GM21619 (cell line): ENCODE data around the gene GSTK1.
"Not testable (repeated sequence)": the region's sequence is repeated elsewhere in the genome, so short reads cannot be mapped to it uniquely, and the experiment has no call there.

Experiments used
- ATAC-seq: cut with Tn5 transposase; IDR thresholded peaks from one replicate; pipeline ENCODE4 v1.9.1; 2021; ENCODE audit not compliant: unreplicated experiment

Gene GSTK1

DNA sequence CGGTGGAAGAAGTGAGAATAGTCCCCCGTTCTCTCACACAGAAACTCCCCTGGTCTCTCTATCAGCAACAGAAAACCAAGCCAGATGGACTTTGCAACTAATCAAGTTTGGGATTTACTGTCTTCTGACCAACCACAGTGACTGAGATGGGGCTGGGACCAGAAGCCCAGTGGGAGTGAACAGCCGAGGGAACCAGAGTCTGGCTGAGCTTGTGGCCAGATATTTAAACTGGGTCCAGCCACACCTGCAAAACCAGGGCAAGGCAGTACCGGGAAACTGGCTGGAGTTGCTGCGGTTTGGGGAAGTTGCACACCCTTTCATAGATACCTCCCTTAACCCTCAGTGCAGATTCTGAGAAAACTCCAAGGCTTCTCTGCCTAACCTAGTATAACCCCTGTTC lies 6.0 kb downstream of the GSTK1 start:
- ATAC-seq = no peak

DNA sequence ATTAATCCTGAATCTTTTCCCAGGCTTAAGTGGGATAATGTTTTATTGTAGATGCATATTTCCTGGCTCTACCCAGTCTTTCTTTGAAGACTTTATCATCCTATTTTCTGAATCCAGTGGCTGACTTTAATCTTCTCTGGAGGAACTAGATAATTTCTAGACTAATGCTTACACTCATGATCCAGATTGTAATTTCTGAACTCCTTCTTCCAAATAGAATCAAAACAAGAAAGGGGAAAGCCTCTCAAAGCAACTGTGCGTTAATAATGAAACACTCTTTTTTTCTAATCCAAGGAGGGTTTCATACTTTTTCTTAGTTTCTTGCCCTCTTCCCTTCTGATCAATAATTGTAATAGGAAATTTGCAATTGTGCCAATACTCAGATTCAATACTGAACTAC lies 8.0 kb downstream of the GSTK1 start:
- no peak for ATAC-seq

DNA sequence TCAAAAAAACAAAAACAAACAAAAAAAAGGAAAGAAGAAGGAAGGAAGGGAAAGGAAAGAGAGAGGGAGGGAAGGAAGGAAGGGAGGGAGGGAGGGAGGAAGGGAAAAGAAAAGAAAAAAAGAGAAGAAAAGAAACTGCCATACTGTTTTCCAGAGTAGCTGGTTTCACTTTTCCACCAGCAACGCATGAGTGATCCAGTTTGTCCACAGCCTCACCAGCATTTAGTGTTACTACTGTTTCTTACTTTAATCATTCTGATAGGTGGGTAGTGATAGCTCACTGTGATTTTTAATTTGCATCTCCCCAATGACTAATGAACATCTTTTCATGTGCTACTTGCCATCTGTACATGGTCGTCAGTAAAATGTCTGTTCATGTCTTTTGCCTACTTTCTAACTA lies 9.6 kb downstream of the GSTK1 start:
- no peak for ATAC-seq

DNA sequence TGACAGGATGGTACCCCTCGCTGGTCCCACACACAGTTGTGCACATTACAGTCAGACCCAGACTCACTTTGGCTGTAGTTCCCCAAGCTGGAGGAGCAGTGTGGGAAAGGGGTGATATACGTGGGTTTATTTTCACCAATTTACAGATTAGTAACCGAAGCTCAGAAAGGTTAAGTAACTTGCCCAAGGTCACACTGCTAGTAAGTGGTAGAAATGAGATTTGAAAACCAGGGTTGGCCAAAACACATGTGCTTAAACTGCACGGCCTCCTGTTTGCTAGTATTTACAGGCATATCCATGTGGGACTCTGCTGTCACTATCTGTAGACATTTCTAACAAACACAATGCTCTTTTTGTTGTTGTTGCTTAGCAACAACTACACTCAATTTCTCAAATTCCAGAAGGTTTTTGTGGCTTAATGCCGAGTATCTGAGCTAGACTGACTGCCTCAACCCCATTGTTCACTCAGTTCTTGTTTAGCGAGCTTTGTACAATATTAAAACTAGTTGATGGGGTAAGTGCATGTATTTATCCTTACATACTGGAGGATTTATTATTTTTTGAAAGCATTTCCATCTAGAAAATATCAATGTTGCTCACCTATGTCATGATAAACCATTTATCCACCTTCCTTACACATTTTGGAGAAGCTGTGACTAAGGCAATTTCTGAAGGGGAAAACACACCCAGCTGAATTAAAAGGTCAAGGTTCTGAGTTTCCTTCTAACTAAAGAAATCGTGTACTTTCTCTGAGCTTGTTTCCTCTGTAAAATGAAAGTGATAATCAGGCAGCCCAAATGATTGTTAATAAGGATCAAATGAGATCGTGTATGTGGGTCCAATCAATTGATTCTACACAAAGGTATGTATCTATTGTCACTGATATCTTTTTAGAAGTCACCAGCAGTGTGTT lies 16.2 kb downstream of the GSTK1 start:
- no peak for ATAC-seq

DNA sequence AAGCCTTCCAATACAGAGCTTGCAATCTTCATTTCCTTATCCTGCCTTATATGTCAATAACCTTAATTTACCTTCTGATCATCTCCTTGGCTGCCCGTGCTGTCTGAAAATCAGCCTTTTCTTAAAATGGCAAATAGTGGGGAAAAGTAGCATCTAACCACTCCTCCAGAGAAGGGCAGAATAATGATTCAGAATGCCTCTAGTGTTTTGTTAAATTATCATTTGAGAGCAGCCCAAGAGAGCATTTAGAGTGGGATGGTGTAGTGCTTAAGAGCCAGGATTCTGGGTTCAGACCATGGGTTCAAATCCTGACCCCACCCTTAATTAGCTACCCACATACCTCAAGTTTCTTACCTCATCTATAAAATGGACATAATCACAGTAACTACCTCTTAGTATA lies 16.9 kb downstream of the GSTK1 start:
- no peak for ATAC-seq

DNA sequence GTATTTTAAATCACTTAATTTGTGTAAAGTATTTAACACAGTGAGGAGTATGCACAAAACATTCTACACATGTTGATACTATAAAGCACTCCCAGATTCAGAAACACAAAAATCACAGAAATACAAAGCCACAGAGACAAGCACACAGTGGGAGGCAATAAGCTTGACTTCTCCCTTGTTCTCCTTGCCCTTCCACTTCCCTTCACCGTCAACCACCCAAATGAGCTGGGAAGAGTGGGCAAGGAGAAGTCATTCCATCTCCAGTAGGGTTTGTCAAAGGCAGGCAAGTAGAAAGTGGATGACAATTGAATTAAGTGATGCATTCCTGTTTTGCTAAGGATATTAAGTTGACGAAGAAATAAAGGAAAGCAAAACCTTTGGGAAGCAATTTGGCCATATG lies 17.3 kb downstream of the GSTK1 start:
- no peak for ATAC-seq

DNA sequence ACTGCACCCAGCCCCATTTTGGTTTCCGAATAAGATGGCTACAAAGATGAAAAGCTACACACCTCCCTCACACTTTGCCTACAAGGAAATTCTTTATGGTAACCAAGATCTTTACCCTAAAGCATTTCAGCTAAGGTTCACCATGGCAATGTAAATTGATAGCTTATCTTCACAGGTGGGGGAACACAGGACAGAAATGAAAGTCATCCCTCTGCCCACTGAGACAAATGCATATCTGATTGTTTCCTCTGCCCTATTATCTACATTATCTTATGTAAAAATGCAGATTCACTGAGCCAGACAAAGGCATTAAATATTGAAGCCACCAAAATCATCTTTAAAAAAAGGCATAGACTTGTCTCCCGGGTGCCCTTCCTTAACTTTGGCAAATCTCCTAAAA lies 18.3 kb downstream of the GSTK1 start:
- no peak for ATAC-seq

DNA sequence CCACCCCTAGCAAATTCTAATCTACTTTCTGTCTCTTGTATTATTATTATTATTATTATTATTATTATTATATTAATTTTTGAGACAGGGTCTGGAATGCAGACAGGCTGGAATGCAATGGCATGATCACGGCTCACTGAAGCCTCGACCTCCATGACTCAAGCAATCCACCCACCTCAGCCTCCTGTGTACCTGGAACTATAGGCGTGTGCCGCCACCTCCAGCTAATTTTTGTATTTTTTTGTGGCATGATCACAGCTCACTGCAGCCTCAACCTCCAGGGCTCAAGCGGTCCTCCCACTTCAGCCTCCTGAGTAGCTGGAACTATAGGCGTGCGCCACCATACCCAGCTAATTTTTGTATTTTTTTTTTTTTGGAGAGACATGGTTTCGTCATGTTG lies 18.9 kb downstream of the GSTK1 start:
- ATAC-seq = no peak

DNA sequence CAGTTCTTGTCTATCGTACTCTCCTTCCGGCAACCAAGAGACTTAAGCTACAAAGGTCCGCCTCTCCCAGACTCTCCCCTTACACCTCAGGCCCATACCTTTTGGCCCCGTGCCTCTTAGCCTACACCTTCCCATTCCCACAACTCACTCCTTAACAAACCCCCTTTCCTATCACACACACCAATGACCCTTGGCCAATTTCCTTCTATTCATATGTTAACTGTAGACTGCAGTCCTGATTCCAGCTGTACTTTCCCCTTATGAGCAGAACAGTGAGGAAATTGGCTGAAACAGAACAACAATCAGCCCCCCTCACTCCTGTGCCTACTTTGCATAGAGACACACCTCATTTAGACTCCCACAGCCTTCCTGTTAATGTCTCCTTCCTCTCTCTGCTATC lies 20.1 kb downstream of the GSTK1 start:
- no peak for ATAC-seq

DNA sequence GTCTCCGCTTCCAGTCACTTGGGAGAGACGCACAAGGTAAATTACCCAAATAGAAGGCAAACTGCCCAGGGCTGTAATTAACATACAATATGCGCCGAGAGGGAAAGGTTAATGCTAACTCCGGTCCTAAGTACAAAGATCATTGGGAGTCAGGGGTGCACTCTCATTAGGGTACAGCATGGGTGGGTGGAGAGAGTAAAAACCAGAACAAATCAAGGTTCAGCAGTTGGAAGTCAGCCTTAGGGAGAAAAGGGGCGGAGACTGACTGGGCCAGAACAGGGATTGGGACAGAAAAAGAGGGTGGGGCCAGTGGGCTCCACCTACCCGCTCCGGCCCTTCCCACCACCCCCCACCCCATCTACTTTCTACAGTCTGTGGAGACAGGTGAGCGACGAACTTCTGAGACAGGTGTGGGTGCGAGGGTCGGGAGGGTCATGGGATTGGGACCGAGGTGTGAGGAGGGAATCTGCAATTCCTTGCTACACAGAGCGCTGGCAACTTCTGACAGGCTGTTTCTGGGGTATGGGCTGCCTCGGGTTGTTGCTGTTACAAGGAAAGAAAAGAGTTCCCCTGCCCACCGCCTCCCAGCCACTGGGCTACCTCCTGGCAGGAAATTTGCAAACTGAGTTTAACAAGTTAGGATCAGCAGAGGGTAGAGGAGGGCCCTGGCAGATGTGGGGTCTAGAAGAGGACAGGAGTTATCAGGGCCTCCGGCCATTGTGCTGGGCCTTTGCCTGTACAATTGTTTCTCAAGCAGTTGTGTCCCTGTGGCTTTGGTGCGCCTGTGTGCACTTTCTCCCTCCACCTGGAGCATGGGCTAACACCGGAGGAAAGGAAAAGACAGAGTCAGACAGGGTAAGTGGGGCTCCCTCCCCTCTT lies 21.6 kb downstream of the GSTK1 start, which contains the start of gene TMEM139:
Gene TMEM139, plus strand, starts transcription at position 368 of the 879 bp plus-strand sequence. CDS start 1,000 bp downstream, outside the sequence.
- no peak for ATAC-seq

DNA sequence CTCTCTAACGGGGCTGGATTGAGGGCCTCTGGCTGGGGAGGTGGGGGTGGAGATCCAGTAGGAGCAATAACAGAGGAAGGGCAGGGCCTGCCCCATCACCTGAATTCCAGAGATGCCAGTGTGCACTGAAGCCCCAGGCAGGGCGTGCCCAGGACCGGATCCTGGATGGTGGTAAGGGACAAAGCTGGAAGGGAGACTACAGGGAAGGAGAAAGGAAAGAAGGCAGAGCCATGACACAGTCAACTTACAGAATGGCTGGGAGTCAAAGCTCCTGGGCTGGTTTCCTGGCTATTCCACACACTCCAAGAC lies 22.2 kb downstream of the GSTK1 start:
- ATAC-seq = no peak

DNA sequence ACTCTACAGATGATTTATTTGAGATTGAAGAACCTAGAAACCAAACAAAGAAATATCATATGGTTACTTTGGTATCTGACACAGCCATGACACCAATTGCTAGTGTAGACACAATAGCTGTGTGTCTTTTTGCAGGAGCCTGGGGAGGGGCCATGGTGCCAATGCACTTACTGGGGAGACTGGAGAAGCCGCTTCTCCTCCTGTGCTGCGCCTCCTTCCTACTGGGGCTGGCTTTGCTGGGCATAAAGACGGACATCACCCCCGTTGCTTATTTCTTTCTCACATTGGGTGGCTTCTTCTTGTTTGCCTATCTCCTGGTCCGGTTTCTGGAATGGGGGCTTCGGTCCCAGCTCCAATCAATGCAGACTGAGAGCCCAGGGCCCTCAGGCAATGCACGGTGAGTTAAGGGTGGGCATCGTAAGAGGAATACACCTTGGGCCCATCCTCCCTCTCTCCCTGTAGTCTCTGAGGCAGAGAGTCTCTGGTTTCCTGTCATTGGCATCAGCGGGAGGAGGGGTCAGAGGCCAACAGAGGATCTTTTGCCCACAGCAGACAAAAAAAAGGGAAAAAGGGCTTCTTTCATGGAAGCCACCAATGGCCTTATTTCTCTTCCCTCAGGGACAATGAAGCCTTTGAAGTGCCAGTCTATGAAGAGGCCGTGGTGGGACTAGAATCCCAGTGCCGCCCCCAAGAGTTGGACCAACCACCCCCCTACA lies 22.7 kb downstream of the GSTK1 start:
- no peak for ATAC-seq

DNA sequence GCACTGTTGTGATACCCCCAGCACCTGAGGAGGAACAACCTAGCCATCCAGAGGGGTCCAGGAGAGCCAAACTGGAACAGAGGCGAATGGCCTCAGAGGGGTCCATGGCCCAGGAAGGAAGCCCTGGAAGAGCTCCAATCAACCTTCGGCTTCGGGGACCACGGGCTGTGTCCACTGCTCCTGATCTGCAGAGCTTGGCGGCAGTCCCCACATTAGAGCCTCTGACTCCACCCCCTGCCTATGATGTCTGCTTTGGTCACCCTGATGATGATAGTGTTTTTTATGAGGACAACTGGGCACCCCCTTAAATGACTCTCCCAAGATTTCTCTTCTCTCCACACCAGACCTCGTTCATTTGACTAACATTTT lies 23.3 kb downstream of the GSTK1 start:
- ATAC-seq = no peak

DNA sequence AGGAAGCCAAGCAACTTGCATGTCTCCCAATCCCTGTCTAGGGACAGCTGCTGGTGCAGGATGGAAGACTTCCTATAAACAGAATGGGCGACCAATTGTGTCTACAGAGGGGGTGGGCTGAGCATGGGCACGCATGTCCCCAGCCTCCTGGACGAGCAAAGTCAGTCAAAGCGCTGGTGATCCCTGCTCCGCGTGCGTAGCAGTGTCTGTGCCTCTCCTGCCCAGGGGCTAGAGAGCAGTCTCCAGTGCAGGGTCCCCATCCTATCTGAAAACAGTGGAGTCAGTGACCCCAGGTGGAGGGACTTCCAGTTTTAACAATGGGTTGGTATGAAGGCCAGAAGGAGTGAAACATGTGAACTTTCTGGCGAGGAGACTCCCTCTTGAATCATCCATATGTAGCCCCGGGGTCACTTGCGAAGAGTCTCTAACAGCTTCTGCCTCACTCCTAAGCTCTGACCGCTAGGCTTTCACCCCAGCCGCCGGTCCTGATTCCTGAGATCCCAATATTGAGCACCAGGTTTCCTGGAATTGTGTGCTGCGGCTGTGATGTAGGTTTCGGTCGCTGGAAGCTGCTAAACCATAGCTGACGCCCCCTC lies 24.2 kb downstream of the GSTK1 start:
- ATAC-seq = no peak

DNA sequence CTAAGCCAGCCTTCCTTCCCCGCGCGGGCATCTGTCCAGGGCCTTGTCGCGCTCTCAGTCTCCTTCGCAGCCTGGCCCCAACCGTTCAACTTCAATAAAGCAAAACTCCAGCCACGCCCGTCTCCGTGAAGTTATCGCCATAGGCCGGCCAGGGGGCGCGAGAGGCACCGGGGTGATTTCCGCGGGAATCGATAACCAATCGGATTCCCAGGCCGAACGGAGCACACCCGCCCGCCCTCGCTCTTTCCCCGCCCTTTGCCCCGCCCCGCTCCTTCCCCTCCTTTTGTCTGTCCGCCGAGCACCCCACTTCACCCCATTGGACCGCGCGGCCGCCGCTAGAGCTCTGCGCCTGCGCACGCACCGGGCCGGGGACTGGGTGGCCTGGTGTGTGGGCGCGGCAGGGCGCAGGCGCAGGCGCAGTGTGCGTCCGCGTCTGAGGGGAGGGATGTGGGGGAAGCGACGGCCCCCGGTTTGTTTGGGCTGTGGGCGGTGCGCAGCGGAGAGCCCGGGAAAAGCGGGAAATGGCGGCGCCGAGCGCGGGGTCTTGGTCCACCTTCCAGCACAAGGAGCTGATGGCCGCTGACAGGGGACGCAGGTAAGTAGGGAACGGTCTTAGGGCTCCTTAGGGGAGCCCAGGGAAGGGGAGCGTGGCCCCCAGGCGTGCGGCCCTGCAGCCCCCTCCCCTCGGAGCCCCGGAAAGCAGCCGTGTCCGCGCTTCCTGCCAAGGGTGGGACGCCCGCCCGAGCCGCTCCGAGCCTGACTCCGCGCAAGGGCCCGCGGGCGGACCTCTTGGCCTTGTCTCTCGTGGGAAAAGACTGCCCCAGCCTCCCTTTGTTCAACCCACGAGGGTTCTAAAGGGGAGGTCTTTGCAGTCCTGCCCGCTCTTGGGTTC lies 24.9 kb downstream of the GSTK1 start, which contains the start of gene CASP2:
Gene CASP2, plus strand, starts transcription at position 417 of the 892 bp plus-strand sequence. Its CDS starts 105 bp downstream, at position 522.
- peak; percentile 83 for ATAC-seq

DNA sequence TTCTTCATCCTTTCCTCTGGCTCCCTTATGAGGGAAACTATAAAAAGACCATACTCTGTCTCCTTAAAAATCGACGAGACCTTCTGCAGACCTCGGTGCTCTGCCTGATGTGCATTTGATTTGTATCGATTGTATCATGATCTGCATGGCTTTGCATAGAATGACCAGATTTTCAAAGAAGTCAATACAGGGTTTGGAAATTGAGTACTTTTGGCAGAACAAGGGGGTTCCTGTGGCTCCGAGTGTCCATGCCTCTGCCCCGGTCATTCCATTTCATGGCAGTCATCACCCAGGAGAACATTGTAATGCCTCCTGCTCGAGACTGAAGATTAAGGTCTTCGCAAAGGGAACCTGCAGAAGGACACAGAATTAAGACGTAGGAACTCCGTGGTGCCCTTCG lies 25.6 kb downstream of the GSTK1 start:
- peak; percentile 1 for ATAC-seq

DNA sequence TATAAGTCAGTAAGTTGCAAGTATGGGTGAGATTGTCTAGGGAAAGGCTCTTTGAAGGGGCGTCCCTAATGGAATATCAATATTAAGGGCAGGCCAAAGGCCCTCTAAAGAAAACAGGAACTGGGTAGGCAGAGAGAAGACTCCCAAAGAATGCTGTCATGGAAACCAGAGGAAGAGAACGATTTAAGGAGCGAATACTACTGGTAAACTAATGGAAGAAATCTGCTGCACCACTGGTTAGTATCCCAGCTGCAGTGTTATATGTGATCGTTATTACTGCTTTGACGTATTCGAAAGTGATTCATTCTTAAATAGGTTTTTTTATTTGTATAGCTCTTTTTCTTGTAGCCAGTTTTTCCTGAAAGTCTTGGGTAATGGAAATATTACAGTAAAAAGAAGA lies 26.2 kb downstream of the GSTK1 start:
- ATAC-seq = no peak

DNA sequence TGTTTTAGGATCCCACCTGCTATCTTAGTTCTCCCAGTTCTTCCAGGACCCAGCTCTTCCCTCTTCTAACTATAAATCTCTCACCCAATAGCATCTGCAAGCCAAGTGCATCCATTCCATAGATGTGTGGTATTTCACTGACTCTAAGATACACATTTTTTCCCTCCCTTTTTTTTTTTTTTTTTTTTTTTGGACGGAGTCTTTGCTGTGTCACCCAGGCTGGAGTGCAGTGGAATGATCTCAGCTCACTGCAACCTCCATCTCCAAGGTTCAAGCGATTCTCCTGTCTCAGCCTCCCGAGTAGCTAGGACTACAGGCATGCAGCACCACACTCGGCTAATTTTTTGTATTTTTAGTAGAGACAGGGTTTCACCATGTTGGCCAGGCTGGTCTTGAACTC lies 26.6 kb downstream of the GSTK1 start:
- not testable (repeated sequence) for ATAC-seq

DNA sequence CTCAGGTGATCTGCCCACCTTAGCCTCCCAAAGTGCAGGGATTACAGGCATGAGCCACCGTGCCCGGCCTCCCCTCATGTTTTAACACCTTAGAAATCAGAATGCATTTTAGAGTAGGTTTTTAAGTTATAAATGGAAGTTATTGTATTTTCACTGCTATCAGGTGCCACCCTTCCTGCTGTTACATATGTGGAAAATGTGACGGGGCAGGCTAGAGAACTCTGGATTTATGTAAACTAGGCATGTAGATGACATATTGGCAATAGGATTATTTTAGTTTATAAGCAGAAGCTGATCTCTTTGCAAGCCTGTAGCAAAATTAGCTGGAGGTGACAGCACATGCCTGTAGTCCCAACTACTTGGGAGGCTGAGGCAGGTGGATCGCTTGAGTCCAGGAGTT lies 27.1 kb downstream of the GSTK1 start:
- ATAC-seq = no peak

DNA sequence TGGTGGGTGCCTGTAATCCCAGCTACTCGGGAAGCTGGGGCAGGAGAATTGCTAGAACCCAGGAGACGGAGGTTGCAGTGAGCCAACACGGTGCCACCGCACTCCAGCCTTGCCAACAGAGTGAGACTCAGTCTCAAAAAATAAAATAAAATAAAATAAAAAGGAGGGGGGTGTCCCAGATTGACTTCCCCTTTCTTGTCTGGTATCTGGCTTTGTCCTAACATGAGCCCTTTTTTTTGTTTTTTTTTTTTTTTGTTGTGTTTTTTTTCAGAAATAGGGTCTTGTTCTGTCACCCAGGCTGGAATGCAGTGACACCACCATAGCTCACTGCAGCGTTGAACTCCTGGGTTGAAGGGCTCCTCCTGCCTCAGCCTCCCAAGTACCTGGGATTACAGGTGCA lies 29.6 kb downstream of the GSTK1 start:
- ATAC-seq = no peak
